ENCODE measurements around the gene IMPA2.

DNA sequence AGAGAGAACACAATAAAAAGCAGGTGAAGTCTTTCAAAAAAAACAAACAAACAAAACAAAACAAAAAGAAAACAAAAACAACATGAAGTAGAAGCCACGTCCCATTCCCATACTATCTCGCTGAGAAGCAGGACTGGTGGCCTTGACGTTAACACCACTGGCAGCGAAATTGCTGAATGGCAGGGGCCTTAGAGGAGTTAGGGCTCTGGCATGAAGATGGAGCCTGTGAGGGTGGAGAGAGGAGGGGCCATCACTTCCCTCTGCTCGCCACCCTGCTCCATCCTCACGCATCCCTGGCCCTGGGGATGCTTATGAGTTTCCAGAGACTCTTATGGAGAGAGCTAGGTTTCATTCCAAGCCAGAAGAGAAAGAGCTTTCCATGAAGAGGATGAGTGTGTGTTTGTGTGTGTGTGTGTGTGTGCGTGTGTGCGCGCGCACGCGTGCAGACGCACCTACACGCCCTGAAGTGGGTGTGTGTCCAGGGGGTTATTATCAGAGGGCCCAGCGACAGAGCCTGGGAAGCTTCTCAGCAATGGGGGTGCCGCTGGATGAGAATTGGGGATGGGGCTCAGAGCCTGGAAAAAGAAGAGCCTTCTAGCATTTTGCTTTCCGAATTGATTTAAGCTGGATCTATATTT is 20.4 kb upstream of the IMPA2 start:
- no peak for TF ChIP-seq CTCF (conservative IDR thresholded peaks at IDR 0.05)
- TF ChIP-seq ZFX (IDR thresholded peaks at IDR 0.05) = no peak

Data from C4-2B (cell line).